H1 (cell line): ENCODE data around the gene CEBPB. TPM values are rescaled to one million over a fixed set of nuclear protein-coding genes. Genes with fewer than 3 reads are reported as not detected.

Source experiments
- MAFK ChIP-seq: IDR thresholded peaks from 2 replicates; pipeline ENCODE4 v1.6.1; 2012; ENCODE audit warnings: low read depth, mild to moderate bottlenecking, improper control_type of control experiment, low read length
- SIN3A ChIP-seq, 2 experiments: IDR thresholded peaks in 1 of 2; conservative IDR thresholded peaks in 1 of 2; 2 replicates each; pipeline ENCODE4 v1.6.1; 2011 to 2012; ENCODE audit warnings: low read length in 2 of 2, improper control_type of control experiment in 1 of 2, low read depth in 1 of 2, mild to moderate bottlenecking in 1 of 2
- polyA plus RNA-seq, 7 experiments: library from polyadenylated mRNA; depleted of rRNA in 3 of 7; stranded (reverse) in 5 of 7; unstranded in 2 of 7; fragments of >200 nt in 5 of 7; fragments of 200-250 nt in 2 of 7; gene quantifications; 1 replicate in 5 of 7; 2 replicates in 1 of 7; 4 replicates in 1 of 7; pipeline versions ENCODE4 v1.2.1 to v1.2.3, GENCODE V29; 2011 to 2013; ENCODE audit warnings: missing spikeins in 2 of 7, mixed read lengths in 2 of 7
- total RNA-seq: library from RNA; stranded (reverse); fragmentation: NEBNext Ultra II Directional; extraction: Animal tissue kit (Norgen Biotek cat#: 25700); gene quantifications from 2 replicates; pipeline ENCODE4 v1.2.1, GENCODE V29; 2021
- TF ChIP-seq, protein P1 (sequence below), 3 experiments: IDR thresholded peaks; 1 replicate in 2 of 3; 2 replicates in 1 of 3; pipeline versions ENCODE4 v1.5.1 to v1.6.1; 2011; ENCODE audit warnings: low read length in 3 of 3, mild to moderate bottlenecking in 3 of 3, inconsistent platforms in 2 of 3, low read depth in 1 of 3, moderate library complexity in 1 of 3; ENCODE audit not compliant: insufficient read depth in 1 of 3; ENCODE audit errors: control extremely low read depth in 1 of 3
- TF ChIP-seq, protein P2 (sequence below): fragments of 300-600 bp; sonication (generic); IDR thresholded peaks from 2 replicates; pipeline ENCODE4 v1.7.1; 2012; ENCODE audit warnings: low read length, moderate library complexity, mild to moderate bottlenecking, inconsistent platforms; ENCODE audit not compliant: insufficient replicate concordance

CEBPB gene
- total and polyA plus RNA-seq, 2 of the 8 experiments (the other 6 are each of a cell fraction or from before 2014, with no cell fraction given): 7.1 to 24.1 TPM

- TF ChIP-seq, protein P1, sequence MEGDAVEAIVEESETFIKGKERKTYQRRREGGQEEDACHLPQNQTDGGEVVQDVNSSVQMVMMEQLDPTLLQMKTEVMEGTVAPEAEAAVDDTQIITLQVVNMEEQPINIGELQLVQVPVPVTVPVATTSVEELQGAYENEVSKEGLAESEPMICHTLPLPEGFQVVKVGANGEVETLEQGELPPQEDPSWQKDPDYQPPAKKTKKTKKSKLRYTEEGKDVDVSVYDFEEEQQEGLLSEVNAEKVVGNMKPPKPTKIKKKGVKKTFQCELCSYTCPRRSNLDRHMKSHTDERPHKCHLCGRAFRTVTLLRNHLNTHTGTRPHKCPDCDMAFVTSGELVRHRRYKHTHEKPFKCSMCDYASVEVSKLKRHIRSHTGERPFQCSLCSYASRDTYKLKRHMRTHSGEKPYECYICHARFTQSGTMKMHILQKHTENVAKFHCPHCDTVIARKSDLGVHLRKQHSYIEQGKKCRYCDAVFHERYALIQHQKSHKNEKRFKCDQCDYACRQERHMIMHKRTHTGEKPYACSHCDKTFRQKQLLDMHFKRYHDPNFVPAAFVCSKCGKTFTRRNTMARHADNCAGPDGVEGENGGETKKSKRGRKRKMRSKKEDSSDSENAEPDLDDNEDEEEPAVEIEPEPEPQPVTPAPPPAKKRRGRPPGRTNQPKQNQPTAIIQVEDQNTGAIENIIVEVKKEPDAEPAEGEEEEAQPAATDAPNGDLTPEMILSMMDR (IDR thresholded peaks at IDR 0.05; ENCODE audit: control extremely low read depth in 1 of 3, insufficient read depth in 1 of 3, low read depth in 1 of 3, low read length in 3 of 3): no peak
- TF ChIP-seq MAFK: no peak
- TF ChIP-seq, protein P2, sequence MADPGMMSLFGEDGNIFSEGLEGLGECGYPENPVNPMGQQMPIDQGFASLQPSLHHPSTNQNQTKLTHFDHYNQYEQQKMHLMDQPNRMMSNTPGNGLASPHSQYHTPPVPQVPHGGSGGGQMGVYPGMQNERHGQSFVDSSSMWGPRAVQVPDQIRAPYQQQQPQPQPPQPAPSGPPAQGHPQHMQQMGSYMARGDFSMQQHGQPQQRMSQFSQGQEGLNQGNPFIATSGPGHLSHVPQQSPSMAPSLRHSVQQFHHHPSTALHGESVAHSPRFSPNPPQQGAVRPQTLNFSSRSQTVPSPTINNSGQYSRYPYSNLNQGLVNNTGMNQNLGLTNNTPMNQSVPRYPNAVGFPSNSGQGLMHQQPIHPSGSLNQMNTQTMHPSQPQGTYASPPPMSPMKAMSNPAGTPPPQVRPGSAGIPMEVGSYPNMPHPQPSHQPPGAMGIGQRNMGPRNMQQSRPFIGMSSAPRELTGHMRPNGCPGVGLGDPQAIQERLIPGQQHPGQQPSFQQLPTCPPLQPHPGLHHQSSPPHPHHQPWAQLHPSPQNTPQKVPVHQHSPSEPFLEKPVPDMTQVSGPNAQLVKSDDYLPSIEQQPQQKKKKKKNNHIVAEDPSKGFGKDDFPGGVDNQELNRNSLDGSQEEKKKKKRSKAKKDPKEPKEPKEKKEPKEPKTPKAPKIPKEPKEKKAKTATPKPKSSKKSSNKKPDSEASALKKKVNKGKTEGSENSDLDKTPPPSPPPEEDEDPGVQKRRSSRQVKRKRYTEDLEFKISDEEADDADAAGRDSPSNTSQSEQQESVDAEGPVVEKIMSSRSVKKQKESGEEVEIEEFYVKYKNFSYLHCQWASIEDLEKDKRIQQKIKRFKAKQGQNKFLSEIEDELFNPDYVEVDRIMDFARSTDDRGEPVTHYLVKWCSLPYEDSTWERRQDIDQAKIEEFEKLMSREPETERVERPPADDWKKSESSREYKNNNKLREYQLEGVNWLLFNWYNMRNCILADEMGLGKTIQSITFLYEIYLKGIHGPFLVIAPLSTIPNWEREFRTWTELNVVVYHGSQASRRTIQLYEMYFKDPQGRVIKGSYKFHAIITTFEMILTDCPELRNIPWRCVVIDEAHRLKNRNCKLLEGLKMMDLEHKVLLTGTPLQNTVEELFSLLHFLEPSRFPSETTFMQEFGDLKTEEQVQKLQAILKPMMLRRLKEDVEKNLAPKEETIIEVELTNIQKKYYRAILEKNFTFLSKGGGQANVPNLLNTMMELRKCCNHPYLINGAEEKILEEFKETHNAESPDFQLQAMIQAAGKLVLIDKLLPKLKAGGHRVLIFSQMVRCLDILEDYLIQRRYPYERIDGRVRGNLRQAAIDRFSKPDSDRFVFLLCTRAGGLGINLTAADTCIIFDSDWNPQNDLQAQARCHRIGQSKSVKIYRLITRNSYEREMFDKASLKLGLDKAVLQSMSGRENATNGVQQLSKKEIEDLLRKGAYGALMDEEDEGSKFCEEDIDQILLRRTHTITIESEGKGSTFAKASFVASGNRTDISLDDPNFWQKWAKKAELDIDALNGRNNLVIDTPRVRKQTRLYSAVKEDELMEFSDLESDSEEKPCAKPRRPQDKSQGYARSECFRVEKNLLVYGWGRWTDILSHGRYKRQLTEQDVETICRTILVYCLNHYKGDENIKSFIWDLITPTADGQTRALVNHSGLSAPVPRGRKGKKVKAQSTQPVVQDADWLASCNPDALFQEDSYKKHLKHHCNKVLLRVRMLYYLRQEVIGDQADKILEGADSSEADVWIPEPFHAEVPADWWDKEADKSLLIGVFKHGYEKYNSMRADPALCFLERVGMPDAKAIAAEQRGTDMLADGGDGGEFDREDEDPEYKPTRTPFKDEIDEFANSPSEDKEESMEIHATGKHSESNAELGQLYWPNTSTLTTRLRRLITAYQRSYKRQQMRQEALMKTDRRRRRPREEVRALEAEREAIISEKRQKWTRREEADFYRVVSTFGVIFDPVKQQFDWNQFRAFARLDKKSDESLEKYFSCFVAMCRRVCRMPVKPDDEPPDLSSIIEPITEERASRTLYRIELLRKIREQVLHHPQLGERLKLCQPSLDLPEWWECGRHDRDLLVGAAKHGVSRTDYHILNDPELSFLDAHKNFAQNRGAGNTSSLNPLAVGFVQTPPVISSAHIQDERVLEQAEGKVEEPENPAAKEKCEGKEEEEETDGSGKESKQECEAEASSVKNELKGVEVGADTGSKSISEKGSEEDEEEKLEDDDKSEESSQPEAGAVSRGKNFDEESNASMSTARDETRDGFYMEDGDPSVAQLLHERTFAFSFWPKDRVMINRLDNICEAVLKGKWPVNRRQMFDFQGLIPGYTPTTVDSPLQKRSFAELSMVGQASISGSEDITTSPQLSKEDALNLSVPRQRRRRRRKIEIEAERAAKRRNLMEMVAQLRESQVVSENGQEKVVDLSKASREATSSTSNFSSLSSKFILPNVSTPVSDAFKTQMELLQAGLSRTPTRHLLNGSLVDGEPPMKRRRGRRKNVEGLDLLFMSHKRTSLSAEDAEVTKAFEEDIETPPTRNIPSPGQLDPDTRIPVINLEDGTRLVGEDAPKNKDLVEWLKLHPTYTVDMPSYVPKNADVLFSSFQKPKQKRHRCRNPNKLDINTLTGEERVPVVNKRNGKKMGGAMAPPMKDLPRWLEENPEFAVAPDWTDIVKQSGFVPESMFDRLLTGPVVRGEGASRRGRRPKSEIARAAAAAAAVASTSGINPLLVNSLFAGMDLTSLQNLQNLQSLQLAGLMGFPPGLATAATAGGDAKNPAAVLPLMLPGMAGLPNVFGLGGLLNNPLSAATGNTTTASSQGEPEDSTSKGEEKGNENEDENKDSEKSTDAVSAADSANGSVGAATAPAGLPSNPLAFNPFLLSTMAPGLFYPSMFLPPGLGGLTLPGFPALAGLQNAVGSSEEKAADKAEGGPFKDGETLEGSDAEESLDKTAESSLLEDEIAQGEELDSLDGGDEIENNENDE: no peak
- no peak for TF ChIP-seq SIN3A (conservative IDR thresholded peaks at IDR 0.05 in 1 of 2, IDR thresholded peaks at IDR 0.05 in 1 of 2; ENCODE audit: low read depth in 1 of 2, low read length in 2 of 2)
Measured at GRCh38 chr20:50149481-50150254, 41.0 kb upstream of the CEBPB start (continued).
